ENCODE measurements around the gene SSH2. TPM values are rescaled to one million over a fixed set of nuclear protein-coding genes. Genes with fewer than 3 reads are reported as not detected.

The SSH2 gene
- 12.5 and 15.5 TPM in 2 replicates for total RNA-seq

GRCh38 chr17:29929533-29930408, at the start of gene SSH2:
SSH2 (minus strand) TSS chr17:29930228; CDS start chr17:29930000, 228 bp downstream.

GRCh38 chr17:29941334-29941733, 11.3 kb upstream of the SSH2 start, which contains the start of gene EFCAB5:
EFCAB5 (plus strand) TSS chr17:29941634; CDS start chr17:29941797, 163 bp downstream.

GRCh38 chr17:29622337-29623282, 307.4 kb downstream of the SSH2 start, which contains the start of gene CORO6:
CORO6 (minus strand) TSS chr17:29622912; CDS start chr17:29621421, 1,491 bp downstream.

GRCh38 chr17:29592850-29593551, 337.0 kb downstream of the SSH2 start, which contains the start of gene ANKRD13B:
ANKRD13B (plus strand) TSS chr17:29593132; CDS start chr17:29593622, 490 bp downstream.

GRCh38 chr17:29589524-29590410, 340.3 kb downstream of the SSH2 start, which contains the start of gene GIT1:
GIT1 (minus strand) TSS chr17:29589648; CDS start chr17:29589378, 270 bp downstream.

Other genes with a start within 250 kb of the SSH2 start
- 0.22 and 0.34 TPM in 2 replicates for gene EFCAB5, start 11.4 kb upstream of the SSH2 start, total RNA-seq
- 10.7 and 20.0 TPM in 2 replicates for gene NSRP1, start 186.6 kb upstream of the SSH2 start, total RNA-seq